AG04449 (cell line): ENCODE results near the gene CDK19.

Experiments
- CTCF ChIA-PET: fragments of 350-600 bp; formaldehyde crosslinking; extraction: SDS; loops from one replicate; lab custom pipeline; 2021; ENCODE audit warnings: antibody characterized with exemption; lab: Yijun Ruan, JAX
- POLR2A ChIA-PET: fragments of 400-600, 350-600 bp; formaldehyde crosslinking; extraction: SDS; loops from one replicate; lab custom pipeline; 2020; ENCODE audit warnings: antibody characterized with exemption, inconsistent platforms; lab: Yijun Ruan, JAX
- DNase-seq: peaks from one replicate; pipeline ENCODE4 v3.0.0-alpha.2; 2010; ENCODE audit warnings: low read depth, low spot score
- H3K4me3 ChIP-seq: 2 replicates; pipeline ENCODE4 v1.5.1; 2011; ENCODE audit warnings: low read depth, mild to moderate bottlenecking, control low read depth, low read length
- CTCF ChIP-seq: IDR thresholded peaks from one replicate; pipeline ENCODE4 v1.5.1; 2011; ENCODE audit warnings: mild to moderate bottlenecking, moderate library complexity, low read length, control low read depth, inconsistent platforms; ENCODE audit not compliant: insufficient read depth; ENCODE audit errors: missing control alignments

CDK19 gene

DNA sequence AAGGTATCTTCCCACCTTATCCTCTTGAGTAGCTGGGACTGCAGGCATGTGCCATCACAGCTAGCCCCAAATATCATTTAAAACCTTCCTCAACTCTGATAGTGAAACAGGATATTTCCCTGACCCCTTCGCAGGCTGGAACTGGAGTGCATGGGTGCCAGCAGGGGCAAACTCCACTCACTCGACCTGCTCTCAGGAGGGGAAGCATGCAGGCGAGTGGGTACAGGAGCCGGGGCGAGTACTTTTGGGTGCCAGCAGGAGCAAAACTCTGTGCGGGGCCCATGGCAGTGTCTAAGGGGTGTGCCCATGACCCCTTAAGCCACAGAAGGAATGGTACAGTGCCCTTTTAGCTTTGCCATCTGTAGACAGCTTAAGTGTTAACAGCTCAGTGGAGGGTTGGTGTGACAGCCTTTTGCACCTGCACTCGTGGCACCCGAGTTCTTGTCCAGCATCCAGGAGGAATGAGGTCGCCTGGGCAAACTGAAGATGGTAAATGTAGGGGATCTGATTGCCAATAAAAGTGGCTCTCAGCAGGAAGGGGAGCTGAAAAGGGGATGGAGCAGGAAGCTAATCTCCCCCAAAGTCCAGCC lies 155.1 kb downstream of the CDK19 start:
- no peak overlapping the region for H3K4me3 ChIP-seq
- TF ChIP-seq CTCF = no peak
- CTCF ChIA-PET = interaction anchor here (1.0 to 2.2 kb wide), 3 partner anchors 18 to 291 kb away, joined by 3 to 9 read pairs (median 4); no protein-coding TSS in a partner anchor
- DNase-seq = no peak
- POLR2A ChIA-PET = interaction anchor here (0.6 kb wide), 1 partner anchor 214 kb away, joined by 3 read pairs; the partner anchor contains the start of gene AMD1

DNA sequence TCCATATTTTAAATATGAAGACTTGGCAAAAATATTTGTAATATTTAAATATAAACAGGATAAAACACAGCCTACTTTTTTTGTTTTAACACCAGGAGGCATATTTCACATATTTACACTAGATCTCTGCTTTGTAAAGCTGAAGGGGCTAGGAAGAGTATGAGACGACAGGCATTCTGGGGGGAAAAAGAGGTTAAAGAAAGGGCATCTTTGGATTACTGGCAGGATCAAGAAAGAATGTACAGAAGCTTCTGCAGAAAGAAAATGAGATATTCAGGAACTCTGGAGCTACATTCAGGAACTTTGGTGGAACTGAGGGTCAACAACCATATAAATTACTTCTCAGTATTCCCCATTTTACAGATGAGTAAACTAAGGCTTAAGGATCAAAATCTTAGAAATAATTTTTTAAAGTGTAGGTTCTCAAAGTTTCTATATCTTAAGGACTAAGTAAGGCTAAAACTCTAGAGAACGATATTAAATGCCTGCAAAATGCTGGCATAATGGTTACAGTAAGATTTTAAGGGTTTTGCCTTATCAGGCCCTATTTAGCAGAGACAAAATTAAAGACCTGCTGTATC lies 156.5 kb downstream of the CDK19 start:
- H3K4me3 ChIP-seq = no peak overlapping the region
- no peak for DNase-seq
- POLR2A ChIA-PET = no interaction called here
- no peak for TF ChIP-seq CTCF
- CTCF ChIA-PET = interaction anchor here (1.4 kb wide), 1 partner anchor 20 kb away, joined by 3 read pairs; no protein-coding TSS in a partner anchor

GRCh38 chr6:110656492-110656891 lies 158.8 kb downstream of the CDK19 start:
- ChIA-PET POLR2A (no interaction called here), CTCF (interaction anchor here (1.4 kb wide), 1 partner anchor 25 kb away, joined by 4 read pairs; no protein-coding TSS in a partner anchor)
- H3K4me3 ChIP-seq = no peak overlapping the region
- TF ChIP-seq CTCF = no peak
- DNase-seq = no peak

GRCh38 chr6:110655821-110656220 lies 159.4 kb downstream of the CDK19 start:
- DNase-seq = no peak
- ChIA-PET POLR2A (no interaction called here), CTCF (interaction anchor here (1.4 kb wide), 1 partner anchor 26 kb away, joined by 4 read pairs; no protein-coding TSS in a partner anchor)
- TF ChIP-seq CTCF = no peak
- H3K4me3 ChIP-seq = no peak overlapping the region

DNA sequence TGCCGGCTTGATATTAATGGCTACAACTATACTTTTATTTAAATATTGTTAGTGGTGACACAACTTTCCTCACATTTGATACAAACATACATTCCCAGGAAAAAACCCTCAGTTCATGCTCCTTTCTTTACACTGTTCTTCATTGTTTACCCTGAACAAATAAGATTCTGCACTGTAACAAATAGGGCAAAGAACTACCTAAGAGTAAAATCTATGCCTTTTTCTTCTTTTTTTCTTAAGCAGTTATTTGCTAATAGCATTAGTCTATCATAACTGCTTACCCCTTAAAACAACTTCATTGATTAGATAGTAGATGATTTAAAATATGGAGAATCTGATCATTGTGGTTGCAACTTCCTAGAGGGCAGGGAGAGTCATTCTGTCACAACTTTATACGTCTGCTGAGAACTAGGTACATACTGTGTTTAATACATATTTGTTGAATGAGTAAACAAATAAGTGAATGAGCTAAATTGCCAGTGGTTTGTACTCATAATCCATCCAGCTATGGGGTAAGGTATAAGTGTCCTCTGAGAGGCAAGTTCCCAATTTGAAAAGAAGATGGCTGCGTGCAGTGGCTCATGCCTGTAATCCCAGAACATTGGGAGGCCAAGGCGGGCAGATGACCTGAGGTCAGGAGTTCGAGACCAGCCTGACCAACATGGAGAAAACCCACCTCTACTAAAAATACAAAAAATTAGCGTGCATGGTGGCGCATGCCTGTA lies 161.0 kb downstream of the CDK19 start:
- H3K4me3 ChIP-seq = no peak overlapping the region
- no peak for DNase-seq
- POLR2A ChIA-PET = no interaction called here
- TF ChIP-seq CTCF = no peak
- CTCF ChIA-PET = no interaction called here

DNA sequence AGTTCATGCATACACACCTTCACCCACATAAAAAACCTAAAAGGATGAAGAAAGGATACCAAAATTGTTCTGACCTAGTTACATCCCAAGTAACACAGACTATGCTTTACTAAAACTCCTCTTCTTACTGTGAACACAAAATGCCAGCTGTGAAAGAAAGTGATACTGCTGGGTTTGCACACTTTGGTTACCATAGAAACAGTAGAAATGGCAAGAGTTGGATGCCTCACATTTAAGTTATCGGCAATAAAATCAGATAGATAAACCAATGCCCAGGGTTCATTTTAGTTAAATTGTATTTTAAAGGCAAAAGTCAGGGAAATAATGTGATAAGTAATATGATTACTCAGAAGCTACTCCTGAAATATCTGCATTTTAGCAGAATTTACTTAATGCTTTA lies 161.9 kb downstream of the CDK19 start:
- POLR2A ChIA-PET = no interaction called here
- CTCF ChIA-PET = no interaction called here
- DNase-seq = no peak
- no peak for TF ChIP-seq CTCF
- H3K4me3 ChIP-seq = no peak overlapping the region
